Femur (tissue), 1 donor: Measurements from ENCODE around the gene YTHDF1.

Experiments
- DNase-seq: peaks from one replicate; pipeline ENCODE4 v3.0.0-alpha.2; 2017

The YTHDF1 gene

DNA sequence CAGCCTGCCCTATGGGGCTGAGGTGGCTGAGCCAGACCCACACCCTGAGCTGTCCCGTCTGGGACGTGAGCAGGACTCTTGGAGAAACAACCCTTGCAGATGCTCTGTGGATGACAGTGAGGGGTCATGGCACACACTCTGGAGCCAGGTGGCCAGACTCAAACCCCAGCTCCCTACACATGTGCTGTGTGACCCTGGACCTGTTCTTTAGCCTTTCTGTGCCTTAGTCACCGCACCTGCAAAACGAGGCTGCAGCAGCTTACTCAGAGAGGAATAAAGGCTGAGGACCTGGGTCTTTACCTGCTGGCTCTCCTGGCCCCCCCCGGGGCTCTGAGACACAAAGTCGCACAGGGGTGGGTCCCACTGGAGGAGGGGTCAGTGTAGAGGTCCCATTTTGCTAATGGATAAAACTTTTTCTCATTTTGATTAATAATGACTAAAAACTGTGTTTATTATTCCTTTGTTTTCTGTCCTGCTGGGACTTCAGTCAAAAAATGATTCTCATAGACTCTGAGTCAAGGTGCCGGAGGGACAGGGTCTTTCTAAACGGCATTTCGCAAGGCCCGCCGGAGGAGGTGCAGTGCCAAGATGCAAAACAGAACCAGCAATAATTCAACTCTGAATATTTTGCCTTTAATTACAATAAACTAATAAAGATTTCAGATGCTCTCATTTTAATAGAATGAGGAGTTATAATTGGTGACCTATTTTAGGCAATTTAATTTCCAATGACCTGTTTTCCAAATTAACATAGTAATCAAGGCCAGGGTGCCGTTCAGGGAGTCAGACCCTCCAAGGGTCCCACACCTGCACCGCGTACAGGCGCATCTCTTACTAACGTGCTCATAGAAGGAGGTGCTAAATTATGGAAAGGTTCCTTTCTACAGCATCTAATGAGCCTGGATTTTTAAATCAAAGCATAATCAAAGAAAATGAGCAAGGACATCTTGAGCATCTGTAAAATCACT lies 62.4 kb downstream of the YTHDF1 start:
- no peak for DNase-seq

DNA sequence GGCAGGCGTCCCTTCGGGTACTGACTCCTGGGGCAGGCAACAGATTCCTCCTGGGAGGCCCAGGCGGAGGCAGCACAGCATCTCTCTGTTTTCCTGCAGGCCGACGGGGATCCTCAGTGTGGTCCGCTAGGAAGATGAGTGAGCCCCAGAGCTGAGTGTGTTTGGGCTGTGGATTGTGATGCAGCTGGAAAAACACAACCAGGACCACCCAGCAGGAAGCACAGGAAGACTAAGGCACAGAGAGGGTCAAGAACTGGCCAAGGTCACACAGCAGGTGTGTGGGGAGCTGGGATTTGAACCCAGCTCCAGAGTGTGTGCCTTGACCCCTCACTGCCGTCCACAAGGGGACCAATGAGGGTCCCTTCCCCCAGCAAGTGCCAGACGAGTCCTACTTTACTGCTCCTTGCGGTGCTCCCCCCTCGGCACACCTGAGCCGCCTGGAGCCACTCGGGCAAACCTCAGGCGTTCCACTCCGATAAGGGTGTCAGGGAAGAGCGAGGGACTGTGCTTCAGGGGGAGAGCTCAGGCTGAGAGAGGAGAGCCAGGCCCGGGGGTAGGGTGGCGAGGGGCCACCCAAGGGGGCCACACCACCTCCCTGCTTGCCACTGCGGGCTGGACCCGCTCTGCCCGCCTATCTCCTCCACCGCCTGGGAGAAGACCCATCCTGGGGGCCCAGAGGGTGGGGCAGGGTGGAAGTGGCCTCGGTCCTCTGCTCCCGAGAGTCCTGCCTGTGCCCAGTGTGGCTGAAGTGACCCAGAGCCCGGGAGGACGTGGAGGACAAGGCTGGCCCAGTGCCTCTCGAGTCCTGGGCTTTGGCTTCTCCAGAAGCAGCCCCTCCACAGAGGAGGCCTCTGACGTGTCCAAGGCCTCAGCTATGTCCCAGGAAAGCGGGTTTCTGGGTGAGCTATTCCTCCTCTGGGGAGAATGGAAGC lies 63.3 kb downstream of the YTHDF1 start:
- no peak for DNase-seq

DNA sequence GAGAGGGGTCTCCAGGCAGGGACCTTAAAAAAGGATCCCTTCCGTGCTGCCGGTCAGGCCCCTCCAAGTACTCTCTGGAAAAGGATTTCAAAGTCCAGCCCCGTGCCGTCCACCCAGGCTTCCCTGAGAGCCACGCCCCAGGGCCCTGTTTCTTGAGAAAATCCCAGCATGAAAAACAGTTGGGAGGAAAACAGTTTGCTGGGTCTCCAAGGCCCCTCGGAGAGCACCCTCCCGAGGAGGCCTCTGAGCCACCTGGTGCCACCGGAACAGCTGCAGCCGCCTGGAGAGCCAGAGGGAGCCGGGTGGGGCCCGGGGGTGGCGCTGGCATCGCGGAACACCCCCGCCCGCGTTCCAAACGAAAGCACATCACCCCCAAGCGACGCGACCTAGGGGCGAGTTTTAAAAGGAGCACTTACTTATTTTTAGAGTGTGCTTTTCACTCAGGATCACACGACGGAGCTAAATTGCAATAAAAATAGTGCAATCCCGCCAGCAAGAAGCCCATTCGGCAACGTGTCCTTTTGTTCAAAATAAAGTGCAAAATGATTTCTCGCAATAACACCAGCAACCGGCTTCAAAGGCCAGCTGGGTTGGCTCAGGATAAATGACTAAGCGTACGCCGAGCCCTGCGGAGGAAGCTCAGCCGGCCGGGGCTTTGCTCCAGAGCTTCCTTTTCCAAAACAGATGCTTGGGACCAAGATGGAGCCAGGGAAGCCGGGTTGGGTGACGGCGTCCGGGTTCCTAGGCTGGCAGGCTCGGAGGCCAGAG lies 64.2 kb downstream of the YTHDF1 start:
- DNase-seq, result no peak

DNA sequence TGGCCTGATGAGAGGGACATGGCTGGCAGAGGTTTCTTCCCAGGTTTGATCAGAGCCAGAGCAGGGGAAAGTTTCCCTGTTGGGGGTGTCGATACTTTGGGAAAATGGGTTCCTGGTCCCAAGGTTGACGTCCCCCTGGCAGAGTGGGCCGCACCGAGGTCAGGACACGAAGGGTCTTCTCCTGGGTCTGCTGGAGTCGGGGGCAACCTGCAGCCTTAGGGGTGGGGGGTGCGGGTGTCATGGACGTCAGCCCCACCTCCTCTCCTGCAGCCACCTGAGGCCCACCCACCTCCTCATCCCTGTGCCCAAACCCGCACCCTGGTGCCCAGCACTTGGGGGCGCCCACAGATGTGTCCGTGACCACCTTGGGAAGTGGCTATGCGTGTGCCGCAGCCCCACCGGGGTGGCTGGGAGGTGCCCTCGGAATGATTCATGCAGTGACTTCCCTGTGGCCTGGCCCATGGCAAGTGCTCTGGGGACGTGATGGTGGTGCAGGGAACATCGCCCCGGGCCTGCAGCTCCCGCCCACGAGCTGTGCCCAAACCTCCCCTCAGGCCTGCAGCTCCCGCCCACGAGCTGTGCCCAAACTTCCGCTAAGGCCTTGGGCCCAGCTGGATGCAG lies 64.9 kb downstream of the YTHDF1 start:
- DNase-seq, result no peak

DNA sequence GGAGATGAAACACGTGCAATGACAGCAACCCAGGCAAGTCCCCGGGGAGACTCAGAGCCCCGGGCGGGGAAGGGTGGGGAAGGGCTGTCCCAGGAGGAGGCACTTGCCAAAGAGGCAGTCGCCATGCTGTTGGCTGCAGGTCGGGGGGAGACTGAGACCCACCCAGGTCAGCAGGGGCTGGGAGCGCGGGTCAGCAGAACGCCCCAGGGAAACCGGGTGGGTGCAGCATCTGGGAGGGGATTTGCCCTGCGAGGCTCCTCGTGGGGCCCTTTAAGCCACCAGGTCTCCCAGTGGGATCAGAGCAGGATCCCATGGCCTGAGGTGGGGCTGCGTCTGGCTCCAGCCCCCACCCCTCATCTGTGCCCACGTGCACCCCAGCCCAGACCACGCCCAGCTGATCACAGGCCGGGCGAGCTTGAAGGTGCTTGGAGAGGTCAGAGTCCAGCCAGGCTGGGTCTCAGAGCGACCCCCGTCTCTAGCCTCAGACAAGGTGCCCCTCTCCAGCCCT lies 65.5 kb downstream of the YTHDF1 start:
- no peak for DNase-seq

DNA sequence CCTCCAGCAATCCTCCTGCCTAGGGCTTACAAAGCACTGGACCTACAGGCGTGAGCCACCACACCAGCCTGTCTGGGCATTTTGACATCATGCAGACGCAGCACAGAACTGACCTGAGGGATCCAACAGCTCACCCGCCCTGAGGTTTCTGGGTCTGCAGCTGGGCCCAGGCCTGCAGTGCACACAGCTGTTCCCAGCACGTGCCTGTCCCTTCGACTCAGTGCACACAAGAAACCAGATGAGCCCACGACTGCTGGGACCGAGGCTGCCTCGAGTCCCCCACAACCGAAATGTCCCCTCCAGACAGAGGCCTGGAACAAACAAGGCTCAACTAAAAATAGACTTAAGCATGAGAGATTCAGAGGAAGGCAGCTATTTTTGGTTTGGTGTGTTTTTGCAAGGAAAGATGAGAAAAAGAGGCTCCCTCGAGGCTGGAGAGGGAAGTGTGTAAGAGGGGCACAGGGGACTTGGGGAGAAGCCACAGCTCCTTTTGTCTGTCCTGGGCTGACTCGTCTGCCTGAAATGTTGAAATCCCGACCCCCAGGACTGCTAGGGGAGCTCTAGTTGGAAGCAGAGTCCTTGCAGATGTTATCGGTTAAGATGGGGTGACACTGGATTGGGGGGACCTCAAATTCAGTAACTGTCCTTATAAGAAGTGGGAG lies 66.3 kb downstream of the YTHDF1 start:
- DNase-seq, result no peak

DNA sequence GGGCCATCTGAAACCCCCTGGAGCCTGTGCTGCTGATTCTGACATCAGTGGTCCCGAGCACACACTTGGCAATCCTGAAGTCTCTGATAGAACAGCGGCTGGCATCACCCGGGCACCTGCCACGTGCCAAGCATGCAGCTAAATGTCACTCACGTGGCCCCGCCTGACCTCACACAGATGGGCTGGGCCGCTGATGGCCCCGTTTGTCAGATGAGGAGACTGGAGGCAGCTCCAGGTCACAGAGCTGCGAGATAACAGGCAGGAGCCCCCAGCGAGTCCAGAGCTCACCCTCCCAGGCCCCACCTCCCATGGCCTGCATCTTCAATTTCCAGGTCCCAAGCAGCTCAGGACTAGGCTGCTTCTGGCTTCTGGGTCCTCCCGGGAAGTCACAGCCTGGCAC lies 67.2 kb downstream of the YTHDF1 start:
- DNase-seq, result no peak

DNA sequence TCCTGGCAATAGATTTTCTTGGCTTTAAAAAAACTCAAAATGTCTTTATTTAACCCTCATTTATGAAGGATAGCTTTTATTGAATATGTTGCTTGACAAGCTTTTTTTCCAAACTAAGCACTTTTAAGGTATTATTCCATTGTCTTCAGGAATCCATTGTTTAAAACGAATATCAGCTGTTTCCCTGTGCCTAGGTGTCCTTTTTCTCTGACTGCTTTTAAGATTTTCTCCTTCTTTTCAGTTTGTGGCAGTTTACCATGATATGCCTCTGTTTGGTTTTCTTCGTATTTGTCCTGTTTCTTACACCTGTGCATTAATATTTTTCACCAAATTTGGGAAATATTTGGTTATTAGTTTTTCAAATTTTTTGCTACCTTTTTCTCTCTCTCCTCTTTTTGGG lies 68.4 kb downstream of the YTHDF1 start:
- no peak for DNase-seq
